Caco-2 (cell line): ENCODE results near the gene AK5. TPM values are rescaled to one million over a fixed set of nuclear protein-coding genes. Genes with fewer than 3 reads are reported as not detected.

Experiments
- BruUV-seq: library from RNA; stranded (reverse); fragments of 400-500 nt; replicated peaks from 2 replicates; lab custom pipeline; 2021; lab: Mats Ljungman, UMichigan
- CTCF ChIA-PET: fragments of 300-600 bp; sonication (Branson Sonifier 250); formaldehyde crosslinking; loops from one replicate; lab custom pipeline; 2022; ENCODE audit warnings: antibody characterized with exemption; lab: Charles Lee
- POLR2A ChIA-PET: fragments of 300-600 bp; sonication (Branson Sonifier 250); formaldehyde crosslinking; loops from one replicate; lab custom pipeline; 2022; ENCODE audit warnings: antibody characterized with exemption; lab: Charles Lee
- DNase-seq, 2 experiments: peaks; one replicate each; pipeline versions ENCODE4 v3.0.0 to v3.0.0-alpha.2; 2020 to 2022
- H3K27me3 ChIP-seq: replicated peaks from 2 replicates; pipeline ENCODE4 v1.6.0; 2011; ENCODE audit warnings: low read length; ENCODE audit not compliant: control insufficient read depth, insufficient read depth
- H3K36me3 ChIP-seq: 2 replicates; pipeline ENCODE4 v1.5.1; 2011; ENCODE audit warnings: low read length; ENCODE audit not compliant: control insufficient read depth, insufficient read depth
- H3K4me1 ChIP-seq: fragments of 250-450 bp; sonication (Bioruptor Pico); 2 replicates; pipeline ENCODE4 v1.5.1; 2020; ENCODE audit warnings: mild to moderate bottlenecking
- H3K4me3 ChIP-seq: 2 replicates; pipeline ENCODE4 v1.5.1; 2011; ENCODE audit warnings: low read depth, mild to moderate bottlenecking, control low read depth, low read length
- H3K9me3 ChIP-seq: fragments of 250-450 bp; sonication (Bioruptor Pico); 2 replicates; pipeline ENCODE4 v1.5.1; 2020; ENCODE audit warnings: mild to moderate bottlenecking, moderate library complexity
- H3K27ac Mint-ChIP-seq: one replicate; pipeline ENCODE4 v1.8.0; 2022; ENCODE audit warnings: mixed read lengths; ENCODE audit not compliant: unreplicated experiment
- H3K27me3 Mint-ChIP-seq: one replicate; pipeline ENCODE4 v1.8.0; 2022; ENCODE audit warnings: mixed read lengths; ENCODE audit not compliant: insufficient read depth, unreplicated experiment
- H3K36me3 Mint-ChIP-seq: one replicate; pipeline ENCODE4 v1.8.0; 2022; ENCODE audit warnings: mild to moderate bottlenecking, mixed read lengths; ENCODE audit not compliant: insufficient read depth, unreplicated experiment
- H3K4me1 Mint-ChIP-seq: one replicate; pipeline ENCODE4 v1.8.0; 2022; ENCODE audit warnings: low read depth, mixed read lengths; ENCODE audit not compliant: unreplicated experiment
- H3K4me3 Mint-ChIP-seq: one replicate; pipeline ENCODE4 v1.8.0; 2022; ENCODE audit warnings: mild to moderate bottlenecking, moderate library complexity, mixed read lengths; ENCODE audit not compliant: unreplicated experiment
- H3K9me3 Mint-ChIP-seq: one replicate; pipeline ENCODE4 v1.8.0; 2022; ENCODE audit warnings: mixed read lengths; ENCODE audit not compliant: unreplicated experiment
- CTCF ChIP-seq, 2 experiments: fragments of 200-600 bp in 1 of 2; IDR thresholded peaks; 1 replicate in 1 of 2; 2 replicates in 1 of 2; pipeline versions ENCODE4 v1.5.1 to v1.8.0; 2011 to 2022; ENCODE audit warnings: antibody characterized with exemption in 1 of 2, control low read depth in 1 of 2, inconsistent platforms in 1 of 2, low read depth in 1 of 2, low read length in 1 of 2, mild to moderate bottlenecking in 1 of 2, moderate library complexity in 1 of 2; ENCODE audit not compliant: insufficient read depth in 1 of 2, severe bottlenecking in 1 of 2, unreplicated experiment in 1 of 2
- intact Hi-C: fragments of 100-400 bp; cut with micrococcal nuclease; formaldehyde crosslinking; loops from one replicate; pipeline ENCODE4 v1.10.0; 2022; ENCODE audit not compliant: unreplicated experiment
- total RNA-seq: library from RNA; stranded (reverse); gene quantifications from 2 replicates; pipeline ENCODE4 v1.2.3, GENCODE V29; 2022

Gene AK5
- total RNA-seq, 1 experiment from 2014 or later, result not detected

DNA sequence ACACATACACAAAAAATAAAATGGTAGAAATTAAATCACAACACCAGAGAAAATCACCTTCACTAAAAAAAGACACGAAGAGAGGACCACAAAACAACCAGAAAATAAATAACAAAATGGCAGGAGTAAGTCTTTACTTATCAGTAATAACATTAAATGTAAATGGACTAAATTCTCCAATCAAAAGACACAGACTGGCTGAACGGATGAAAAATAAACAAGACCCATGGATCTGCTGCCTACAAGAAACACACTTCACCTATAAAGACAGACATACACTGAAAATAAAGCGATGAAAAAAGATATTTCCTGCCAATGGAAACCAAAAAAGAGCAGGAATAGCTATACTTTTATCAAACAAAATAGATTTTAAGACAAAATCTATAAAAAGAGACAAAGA, 327.1 kb downstream of the AK5 start:
- no peak for TF ChIP-seq CTCF (IDR thresholded peaks at IDR 0.05; ENCODE audit: insufficient read depth in 1 of 2, low read depth in 1 of 2, low read length in 1 of 2, severe bottlenecking in 1 of 2, unreplicated experiment in 1 of 2)
- H3K27ac Mint-ChIP-seq, result no peak overlapping the region
- H3K27me3 Mint-ChIP-seq, result no peaks in the 10 kb centered on the region
- Histone ChIP-seq H3K4me1 (no peaks in the 10 kb centered on the region), H3K36me3 (no peaks in the 10 kb centered on the region), H3K27me3 (no peaks in the 10 kb centered on the region), H3K4me3 (no peak overlapping the region), H3K9me3 (no peaks in the 10 kb centered on the region)
- peaks cover 25% of the 10 kb centered on the region for H3K36me3 Mint-ChIP-seq
- H3K4me1 Mint-ChIP-seq, result no peaks in the 10 kb centered on the region
- POLR2A ChIA-PET, result no interaction called here
- DNase-seq, result no peak
- no peak overlapping the region for H3K4me3 Mint-ChIP-seq
- no TSS peak for BruUV-seq
- intact Hi-C loops, result no loop called here
- CTCF ChIA-PET, result no interaction called here
- no peaks in the 10 kb centered on the region for H3K9me3 Mint-ChIP-seq

Other genes starting within 250 kb of the AK5 start
- gene PIGK, start 62.6 kb upstream of the AK5 start, total RNA-seq, result 16.6 and 19.7 TPM in 2 replicates